ENCODE results near the gene VPS11.

DNA sequence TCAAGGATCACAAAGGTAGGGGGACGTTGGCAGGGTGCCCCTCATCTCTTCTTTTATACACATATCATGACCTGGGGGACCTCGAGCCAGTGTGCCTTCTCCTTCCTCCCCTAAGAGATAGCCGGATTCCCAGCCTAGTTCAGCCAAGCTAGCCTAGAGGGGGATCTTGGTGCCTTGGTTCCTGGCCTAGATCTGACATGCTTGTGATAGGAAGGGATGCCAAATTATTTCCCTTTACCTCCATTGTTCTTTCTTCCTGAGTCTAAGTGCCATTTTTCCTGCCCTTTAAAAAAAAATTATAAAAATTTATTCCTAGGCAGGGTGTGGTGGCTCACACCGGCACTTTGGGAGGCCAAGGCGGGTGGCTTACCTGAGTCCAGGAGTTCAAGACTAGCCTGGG is 46.7 kb downstream of the VPS11 start:
- TF ChIP-seq, protein P1, sequence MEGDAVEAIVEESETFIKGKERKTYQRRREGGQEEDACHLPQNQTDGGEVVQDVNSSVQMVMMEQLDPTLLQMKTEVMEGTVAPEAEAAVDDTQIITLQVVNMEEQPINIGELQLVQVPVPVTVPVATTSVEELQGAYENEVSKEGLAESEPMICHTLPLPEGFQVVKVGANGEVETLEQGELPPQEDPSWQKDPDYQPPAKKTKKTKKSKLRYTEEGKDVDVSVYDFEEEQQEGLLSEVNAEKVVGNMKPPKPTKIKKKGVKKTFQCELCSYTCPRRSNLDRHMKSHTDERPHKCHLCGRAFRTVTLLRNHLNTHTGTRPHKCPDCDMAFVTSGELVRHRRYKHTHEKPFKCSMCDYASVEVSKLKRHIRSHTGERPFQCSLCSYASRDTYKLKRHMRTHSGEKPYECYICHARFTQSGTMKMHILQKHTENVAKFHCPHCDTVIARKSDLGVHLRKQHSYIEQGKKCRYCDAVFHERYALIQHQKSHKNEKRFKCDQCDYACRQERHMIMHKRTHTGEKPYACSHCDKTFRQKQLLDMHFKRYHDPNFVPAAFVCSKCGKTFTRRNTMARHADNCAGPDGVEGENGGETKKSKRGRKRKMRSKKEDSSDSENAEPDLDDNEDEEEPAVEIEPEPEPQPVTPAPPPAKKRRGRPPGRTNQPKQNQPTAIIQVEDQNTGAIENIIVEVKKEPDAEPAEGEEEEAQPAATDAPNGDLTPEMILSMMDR (IDR thresholded peaks at IDR 0.05): no peak
- TF ChIP-seq POLR2A (IDR thresholded peaks at IDR 0.05) (no peak), EP300 (IDR thresholded peaks at IDR 0.05) (no peak)
